ENCODE data around the gene SSR3. TPM values are rescaled to one million over a fixed set of nuclear protein-coding genes. Genes with fewer than 3 reads are reported as not detected.

SSR3 gene
- total and polyA plus RNA-seq, 2 of the 13 experiments (the other 11 are each of a cell fraction or from before 2014, with no cell fraction given), result 229 to 325 TPM

DNA sequence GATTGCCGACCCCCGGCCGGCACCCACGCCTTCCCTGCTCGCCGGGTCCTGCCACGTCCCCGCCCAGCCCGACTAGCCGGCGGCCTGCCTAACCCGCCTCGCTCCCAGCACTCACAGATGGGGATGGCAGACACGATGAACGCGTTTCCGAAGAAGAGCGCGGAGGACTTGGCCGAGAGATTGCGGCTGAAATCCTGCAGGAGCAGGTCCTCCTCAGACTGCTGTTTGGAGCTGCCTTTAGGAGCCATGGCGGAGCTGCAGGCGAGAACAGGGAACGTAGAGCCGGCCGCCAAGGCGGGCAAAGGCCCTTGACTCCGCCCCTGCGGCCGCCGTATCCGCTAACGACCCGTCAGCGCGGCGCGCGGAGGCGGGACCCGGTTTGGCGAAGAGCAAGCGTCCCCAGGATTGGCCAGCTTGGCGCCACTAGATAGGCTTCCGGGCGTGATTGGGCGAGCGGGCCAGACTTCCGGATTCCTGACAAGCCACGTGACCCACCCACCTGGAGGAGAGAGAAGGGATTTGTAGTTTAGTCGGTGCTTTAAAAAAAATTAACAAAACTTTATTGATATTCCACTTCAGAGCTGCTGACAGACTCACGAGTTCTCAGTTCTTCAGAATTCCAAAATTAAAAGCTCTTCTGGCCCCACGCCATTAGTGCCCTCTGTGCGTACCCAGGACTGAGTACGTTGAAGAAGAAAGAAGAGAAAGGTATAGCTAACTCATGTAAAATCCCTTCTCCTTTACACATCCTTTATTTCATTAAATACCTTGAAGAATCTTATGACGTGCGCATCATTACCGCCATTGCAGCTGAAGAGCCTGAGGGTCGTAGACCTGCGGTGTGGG is at the start of gene SSR3 (continued):
- TF ChIP-seq, protein P1, sequence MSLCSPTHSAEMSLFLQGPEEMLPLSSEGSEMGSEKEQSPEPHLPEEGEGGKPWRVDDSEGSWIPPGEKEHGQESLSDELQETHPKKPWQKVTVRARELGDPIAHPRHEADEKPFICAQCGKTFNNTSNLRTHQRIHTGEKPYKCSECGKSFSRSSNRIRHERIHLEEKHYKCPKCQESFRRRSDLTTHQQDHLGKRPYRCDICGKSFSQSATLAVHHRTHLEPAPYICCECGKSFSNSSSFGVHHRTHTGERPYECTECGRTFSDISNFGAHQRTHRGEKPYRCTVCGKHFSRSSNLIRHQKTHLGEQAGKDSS (CRISPR knock-in tag; IDR thresholded peaks at IDR 0.05; ENCODE audit: borderline replicate concordance, low read depth), result peak; percentile 52; the same call in 1 of the 2 replicates
- TF ChIP-seq, protein P2, sequence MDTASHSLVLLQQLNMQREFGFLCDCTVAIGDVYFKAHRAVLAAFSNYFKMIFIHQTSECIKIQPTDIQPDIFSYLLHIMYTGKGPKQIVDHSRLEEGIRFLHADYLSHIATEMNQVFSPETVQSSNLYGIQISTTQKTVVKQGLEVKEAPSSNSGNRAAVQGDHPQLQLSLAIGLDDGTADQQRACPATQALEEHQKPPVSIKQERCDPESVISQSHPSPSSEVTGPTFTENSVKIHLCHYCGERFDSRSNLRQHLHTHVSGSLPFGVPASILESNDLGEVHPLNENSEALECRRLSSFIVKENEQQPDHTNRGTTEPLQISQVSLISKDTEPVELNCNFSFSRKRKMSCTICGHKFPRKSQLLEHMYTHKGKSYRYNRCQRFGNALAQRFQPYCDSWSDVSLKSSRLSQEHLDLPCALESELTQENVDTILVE (CRISPR knock-in tag; IDR thresholded peaks at IDR 0.05), result no peak
- TF ChIP-seq CBX5 (CRISPR knock-in tag; IDR thresholded peaks at IDR 0.05; ENCODE audit: borderline replicate concordance), result peak; percentile 35; the same call in 1 of the 2 replicates
- no peak for TF ChIP-seq SRSF1 (optimal IDR thresholded peaks at IDR 0.05; ENCODE audit: low read depth, low read length)
- TF ChIP-seq, protein P3, sequence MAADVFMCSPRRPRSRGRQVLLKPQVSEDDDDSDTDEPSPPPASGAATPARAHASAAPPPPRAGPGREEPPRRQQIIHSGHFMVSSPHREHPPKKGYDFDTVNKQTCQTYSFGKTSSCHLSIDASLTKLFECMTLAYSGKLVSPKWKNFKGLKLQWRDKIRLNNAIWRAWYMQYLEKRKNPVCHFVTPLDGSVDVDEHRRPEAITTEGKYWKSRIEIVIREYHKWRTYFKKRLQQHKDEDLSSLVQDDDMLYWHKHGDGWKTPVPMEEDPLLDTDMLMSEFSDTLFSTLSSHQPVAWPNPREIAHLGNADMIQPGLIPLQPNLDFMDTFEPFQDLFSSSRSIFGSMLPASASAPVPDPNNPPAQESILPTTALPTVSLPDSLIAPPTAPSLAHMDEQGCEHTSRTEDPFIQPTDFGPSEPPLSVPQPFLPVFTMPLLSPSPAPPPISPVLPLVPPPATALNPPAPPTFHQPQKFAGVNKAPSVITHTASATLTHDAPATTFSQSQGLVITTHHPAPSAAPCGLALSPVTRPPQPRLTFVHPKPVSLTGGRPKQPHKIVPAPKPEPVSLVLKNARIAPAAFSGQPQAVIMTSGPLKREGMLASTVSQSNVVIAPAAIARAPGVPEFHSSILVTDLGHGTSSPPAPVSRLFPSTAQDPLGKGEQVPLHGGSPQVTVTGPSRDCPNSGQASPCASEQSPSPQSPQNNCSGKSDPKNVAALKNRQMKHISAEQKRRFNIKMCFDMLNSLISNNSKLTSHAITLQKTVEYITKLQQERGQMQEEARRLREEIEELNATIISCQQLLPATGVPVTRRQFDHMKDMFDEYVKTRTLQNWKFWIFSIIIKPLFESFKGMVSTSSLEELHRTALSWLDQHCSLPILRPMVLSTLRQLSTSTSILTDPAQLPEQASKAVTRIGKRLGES (CRISPR knock-in tag; IDR thresholded peaks at IDR 0.05; ENCODE audit: borderline replicate concordance), result no peak
- TF ChIP-seq, protein P4, sequence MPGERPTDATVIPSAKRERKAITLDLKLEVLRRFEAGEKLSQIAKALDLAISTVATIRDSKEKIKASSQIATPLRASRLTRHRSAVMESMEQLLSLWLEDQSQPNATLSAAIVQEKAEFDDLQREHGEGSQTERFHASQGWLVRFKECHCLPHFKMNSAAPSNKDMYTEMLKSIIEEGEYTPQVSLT (CRISPR knock-in tag; IDR thresholded peaks at IDR 0.05; ENCODE audit: borderline replicate concordance, low read depth), result 0 out of 2 replicates have a peak, but pooled peaks have one; percentile 6
- no peak; the same call in 1 of the 2 replicates for TF ChIP-seq ZNF263 (CRISPR knock-in tag; IDR thresholded peaks at IDR 0.05)
- no peak; the same call in 1 of the 2 replicates for TF ChIP-seq DNMT3B (CRISPR knock-in tag; conservative IDR thresholded peaks at IDR 0.05)
- TF ChIP-seq, protein P5, sequence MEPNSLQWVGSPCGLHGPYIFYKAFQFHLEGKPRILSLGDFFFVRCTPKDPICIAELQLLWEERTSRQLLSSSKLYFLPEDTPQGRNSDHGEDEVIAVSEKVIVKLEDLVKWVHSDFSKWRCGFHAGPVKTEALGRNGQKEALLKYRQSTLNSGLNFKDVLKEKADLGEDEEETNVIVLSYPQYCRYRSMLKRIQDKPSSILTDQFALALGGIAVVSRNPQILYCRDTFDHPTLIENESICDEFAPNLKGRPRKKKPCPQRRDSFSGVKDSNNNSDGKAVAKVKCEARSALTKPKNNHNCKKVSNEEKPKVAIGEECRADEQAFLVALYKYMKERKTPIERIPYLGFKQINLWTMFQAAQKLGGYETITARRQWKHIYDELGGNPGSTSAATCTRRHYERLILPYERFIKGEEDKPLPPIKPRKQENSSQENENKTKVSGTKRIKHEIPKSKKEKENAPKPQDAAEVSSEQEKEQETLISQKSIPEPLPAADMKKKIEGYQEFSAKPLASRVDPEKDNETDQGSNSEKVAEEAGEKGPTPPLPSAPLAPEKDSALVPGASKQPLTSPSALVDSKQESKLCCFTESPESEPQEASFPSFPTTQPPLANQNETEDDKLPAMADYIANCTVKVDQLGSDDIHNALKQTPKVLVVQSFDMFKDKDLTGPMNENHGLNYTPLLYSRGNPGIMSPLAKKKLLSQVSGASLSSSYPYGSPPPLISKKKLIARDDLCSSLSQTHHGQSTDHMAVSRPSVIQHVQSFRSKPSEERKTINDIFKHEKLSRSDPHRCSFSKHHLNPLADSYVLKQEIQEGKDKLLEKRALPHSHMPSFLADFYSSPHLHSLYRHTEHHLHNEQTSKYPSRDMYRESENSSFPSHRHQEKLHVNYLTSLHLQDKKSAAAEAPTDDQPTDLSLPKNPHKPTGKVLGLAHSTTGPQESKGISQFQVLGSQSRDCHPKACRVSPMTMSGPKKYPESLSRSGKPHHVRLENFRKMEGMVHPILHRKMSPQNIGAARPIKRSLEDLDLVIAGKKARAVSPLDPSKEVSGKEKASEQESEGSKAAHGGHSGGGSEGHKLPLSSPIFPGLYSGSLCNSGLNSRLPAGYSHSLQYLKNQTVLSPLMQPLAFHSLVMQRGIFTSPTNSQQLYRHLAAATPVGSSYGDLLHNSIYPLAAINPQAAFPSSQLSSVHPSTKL (CRISPR knock-in tag; IDR thresholded peaks at IDR 0.05), result no peak; the same call in 1 of the 2 replicates
- TF ChIP-seq ZSCAN20 (CRISPR knock-in tag; IDR thresholded peaks at IDR 0.05; ENCODE audit: borderline replicate concordance), result no peak
- no peak for TF ChIP-seq ZNF564 (CRISPR knock-in tag; IDR thresholded peaks at IDR 0.05)
- TF ChIP-seq ISL2 (CRISPR knock-in tag; IDR thresholded peaks at IDR 0.05), result peak; percentile 63; the same call in 1 of the 2 replicates
- TF ChIP-seq, protein P6, sequence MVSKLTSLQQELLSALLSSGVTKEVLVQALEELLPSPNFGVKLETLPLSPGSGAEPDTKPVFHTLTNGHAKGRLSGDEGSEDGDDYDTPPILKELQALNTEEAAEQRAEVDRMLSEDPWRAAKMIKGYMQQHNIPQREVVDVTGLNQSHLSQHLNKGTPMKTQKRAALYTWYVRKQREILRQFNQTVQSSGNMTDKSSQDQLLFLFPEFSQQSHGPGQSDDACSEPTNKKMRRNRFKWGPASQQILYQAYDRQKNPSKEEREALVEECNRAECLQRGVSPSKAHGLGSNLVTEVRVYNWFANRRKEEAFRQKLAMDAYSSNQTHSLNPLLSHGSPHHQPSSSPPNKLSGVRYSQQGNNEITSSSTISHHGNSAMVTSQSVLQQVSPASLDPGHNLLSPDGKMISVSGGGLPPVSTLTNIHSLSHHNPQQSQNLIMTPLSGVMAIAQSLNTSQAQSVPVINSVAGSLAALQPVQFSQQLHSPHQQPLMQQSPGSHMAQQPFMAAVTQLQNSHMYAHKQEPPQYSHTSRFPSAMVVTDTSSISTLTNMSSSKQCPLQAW (CRISPR knock-in tag; IDR thresholded peaks at IDR 0.05), result 0 out of 2 replicates have a peak, but pooled peaks have one; percentile 20
- TF ChIP-seq, protein P7, sequence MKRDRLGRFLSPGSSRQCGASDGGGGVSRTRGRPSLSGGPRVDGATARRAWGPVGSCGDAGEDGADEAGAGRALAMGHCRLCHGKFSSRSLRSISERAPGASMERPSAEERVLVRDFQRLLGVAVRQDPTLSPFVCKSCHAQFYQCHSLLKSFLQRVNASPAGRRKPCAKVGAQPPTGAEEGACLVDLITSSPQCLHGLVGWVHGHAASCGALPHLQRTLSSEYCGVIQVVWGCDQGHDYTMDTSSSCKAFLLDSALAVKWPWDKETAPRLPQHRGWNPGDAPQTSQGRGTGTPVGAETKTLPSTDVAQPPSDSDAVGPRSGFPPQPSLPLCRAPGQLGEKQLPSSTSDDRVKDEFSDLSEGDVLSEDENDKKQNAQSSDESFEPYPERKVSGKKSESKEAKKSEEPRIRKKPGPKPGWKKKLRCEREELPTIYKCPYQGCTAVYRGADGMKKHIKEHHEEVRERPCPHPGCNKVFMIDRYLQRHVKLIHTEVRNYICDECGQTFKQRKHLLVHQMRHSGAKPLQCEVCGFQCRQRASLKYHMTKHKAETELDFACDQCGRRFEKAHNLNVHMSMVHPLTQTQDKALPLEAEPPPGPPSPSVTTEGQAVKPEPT (CRISPR knock-in tag; IDR thresholded peaks at IDR 0.05; ENCODE audit: low read depth), result no peak
